Thyroid gland (tissue), 4 donors: ENCODE data around the gene FFAR2. TPM values are rescaled to one million over a fixed set of nuclear protein-coding genes. Genes with fewer than 3 reads are reported as not detected.

Source experiments
- DNase-seq, 2 donors: peaks; one replicate each; pipeline ENCODE4 v3.0.0-alpha.2; 2019
- H3K27ac ChIP-seq, 3 donors: fragments of 200-600 bp; sonication (generic); 1 replicate in 2 of 3; 2 replicates in 1 of 3; pipeline ENCODE4 v1.5.1; 2016 to 2019; ENCODE audit warnings: mild to moderate bottlenecking in 1 of 3, moderate library complexity in 1 of 3
- H3K27me3 ChIP-seq: fragments of 200-600 bp; sonication (generic); one replicate; pipeline ENCODE4 v1.5.1; 2019
- H3K36me3 ChIP-seq, 2 donors: fragments of 200-600 bp; sonication (generic); one replicate each; pipeline ENCODE4 v1.5.1; 2016 to 2019
- H3K4me1 ChIP-seq, 2 donors: fragments of 200-600 bp; sonication (generic); one replicate each; pipeline ENCODE4 v1.5.1; 2017 to 2019
- H3K4me3 ChIP-seq, 3 donors: fragments of 200-600 bp; sonication (generic); replicated peaks in 1 of 3; 1 replicate in 2 of 3; 2 replicates in 1 of 3; pipeline ENCODE4 v1.5.1; 2016; ENCODE audit warnings: mild to moderate bottlenecking in 1 of 3
- H3K9me3 ChIP-seq: fragments of 200-600 bp; sonication (generic); one replicate; pipeline ENCODE4 v1.5.1; 2017
- POLR2A ChIP-seq, 2 donors: fragments of 450-650 bp; IDR thresholded peaks; one replicate each; pipeline ENCODE4 v1.6.1; 2017; ENCODE audit warnings: antibody characterized with exemption in 2 of 2, mild to moderate bottlenecking in 2 of 2, moderate library complexity in 1 of 2
- WGBS, 2 donors: methylation state at CpG; one replicate each; pipeline ENCODE4 v1.1.5; 2017; 5-methylcytosine and 5-hydroxymethylcytosine counted together
- intact Hi-C: fragments of 100-400 bp; cut with DNase I; formaldehyde crosslinking; loops from one replicate; pipeline ENCODE4 v1.15.1; 2023
- total RNA-seq, 4 donors: library from RNA; depleted of rRNA; stranded (reverse); fragments of >200 nt; gene quantifications; one replicate each; pipeline ENCODE4 v1.2.3, GENCODE V29; 2016
- TF ChIP-seq, protein P1 (sequence below), 6 experiments: fragments of 200-600 bp in 3 of 6; fragments of 450-650 bp in 3 of 6; sonication (generic) in 3 of 6; IDR thresholded peaks; one replicate each; pipeline ENCODE4 v1.5.1; 2016 to 2019; ENCODE audit warnings: antibody characterized with exemption in 6 of 6, mild to moderate bottlenecking in 2 of 6, inconsistent platforms in 1 of 6, moderate library complexity in 1 of 6

The FFAR2 gene
- total RNA-seq, 4 donors from 2014 or later = 0.27 TPM; not detected in 3

DNA sequence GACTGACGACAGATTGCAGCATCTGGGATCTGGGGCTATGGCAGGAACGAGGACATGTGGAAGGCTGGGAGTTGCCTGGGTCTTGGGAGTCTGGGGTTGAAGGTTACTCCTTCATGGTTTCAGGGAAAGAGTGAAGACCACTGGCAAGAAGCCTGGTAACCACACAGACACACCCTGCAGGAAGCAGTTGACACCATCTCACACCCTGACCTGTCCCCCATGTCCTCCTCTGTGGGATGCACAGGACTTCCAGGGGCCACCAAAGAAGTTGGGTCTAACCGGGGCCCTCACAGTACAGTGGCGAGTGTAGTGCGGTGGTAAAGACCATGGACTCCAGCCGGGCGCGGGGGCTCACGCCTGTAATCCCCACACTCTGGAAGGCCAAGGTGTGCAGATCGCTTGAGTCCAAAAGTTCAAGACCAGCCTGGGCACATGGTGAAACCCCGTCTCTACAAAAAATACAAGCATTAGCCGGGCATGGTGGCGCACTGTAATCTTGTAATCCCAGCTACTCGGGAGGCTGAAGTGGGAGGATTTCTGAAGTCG is 10.6 kb upstream of the FFAR2 start:
- no peaks in the 10 kb centered on the region for H3K27me3 ChIP-seq
- WGBS, 2 donors = 88 to 91% methylated on average over 15 of the region's 15 CpGs
- no peaks in the 10 kb centered on the region for H3K36me3 ChIP-seq
- no peak for DNase-seq
- no peak for TF ChIP-seq POLR2A (IDR thresholded peaks at IDR 0.05)
- TF ChIP-seq, protein P1, sequence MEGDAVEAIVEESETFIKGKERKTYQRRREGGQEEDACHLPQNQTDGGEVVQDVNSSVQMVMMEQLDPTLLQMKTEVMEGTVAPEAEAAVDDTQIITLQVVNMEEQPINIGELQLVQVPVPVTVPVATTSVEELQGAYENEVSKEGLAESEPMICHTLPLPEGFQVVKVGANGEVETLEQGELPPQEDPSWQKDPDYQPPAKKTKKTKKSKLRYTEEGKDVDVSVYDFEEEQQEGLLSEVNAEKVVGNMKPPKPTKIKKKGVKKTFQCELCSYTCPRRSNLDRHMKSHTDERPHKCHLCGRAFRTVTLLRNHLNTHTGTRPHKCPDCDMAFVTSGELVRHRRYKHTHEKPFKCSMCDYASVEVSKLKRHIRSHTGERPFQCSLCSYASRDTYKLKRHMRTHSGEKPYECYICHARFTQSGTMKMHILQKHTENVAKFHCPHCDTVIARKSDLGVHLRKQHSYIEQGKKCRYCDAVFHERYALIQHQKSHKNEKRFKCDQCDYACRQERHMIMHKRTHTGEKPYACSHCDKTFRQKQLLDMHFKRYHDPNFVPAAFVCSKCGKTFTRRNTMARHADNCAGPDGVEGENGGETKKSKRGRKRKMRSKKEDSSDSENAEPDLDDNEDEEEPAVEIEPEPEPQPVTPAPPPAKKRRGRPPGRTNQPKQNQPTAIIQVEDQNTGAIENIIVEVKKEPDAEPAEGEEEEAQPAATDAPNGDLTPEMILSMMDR (IDR thresholded peaks at IDR 0.05) = no peak
- peaks cover 37 to 44% of the 10 kb centered on the region in 2 donors for H3K4me1 ChIP-seq
- H3K9me3 ChIP-seq = no peaks in the 10 kb centered on the region
- intact Hi-C loops = no loop called here
- peak overlapping the region in 2 of 3 donors; percentile 76 to 89 for H3K27ac ChIP-seq
- H3K4me3 ChIP-seq = no peak overlapping the region

GRCh38 chr19:35438096-35438495 is 10.0 kb upstream of the FFAR2 start:
- no peaks in the 10 kb centered on the region for H3K27me3 ChIP-seq
- no peaks in the 10 kb centered on the region for H3K36me3 ChIP-seq
- H3K4me3 ChIP-seq = no peak overlapping the region
- H3K9me3 ChIP-seq = no peaks in the 10 kb centered on the region
- 56 to 77% methylated on average over 5 of the region's 5 CpGs for WGBS, 2 donors
- intact Hi-C loops = no loop called here
- H3K4me1 ChIP-seq = peaks cover 37 to 44% of the 10 kb centered on the region in 2 donors
- DNase-seq = peak; percentile 24 to 34
- TF ChIP-seq, protein P1 (IDR thresholded peaks at IDR 0.05) = no peak
- TF ChIP-seq POLR2A (IDR thresholded peaks at IDR 0.05) = no peak
- no peak overlapping the region for H3K27ac ChIP-seq

GRCh38 chr19:35438527-35438926 is 9.5 kb upstream of the FFAR2 start:
- intact Hi-C loops = no loop called here
- no peak overlapping the region for H3K27ac ChIP-seq
- H3K36me3 ChIP-seq = no peaks in the 10 kb centered on the region
- no peaks in the 10 kb centered on the region for H3K9me3 ChIP-seq
- H3K27me3 ChIP-seq = no peaks in the 10 kb centered on the region
- H3K4me1 ChIP-seq = peaks cover 37 to 44% of the 10 kb centered on the region in 2 donors
- H3K4me3 ChIP-seq = no peak overlapping the region
- WGBS, 2 donors = 35 to 59% methylated on average over 5 of the region's 5 CpGs
- peak; percentile 19 to 23 for DNase-seq
- TF ChIP-seq, protein P1 (IDR thresholded peaks at IDR 0.05) = no peak
- no peak for TF ChIP-seq POLR2A (IDR thresholded peaks at IDR 0.05)

GRCh38 chr19:35439921-35440320 is 8.1 kb upstream of the FFAR2 start:
- intact Hi-C loops = no loop called here
- Histone ChIP-seq H3K4me1 (peaks cover 26 to 32% of the 10 kb centered on the region in 2 donors), H3K4me3 (no peak overlapping the region), H3K27me3 (no peaks in the 10 kb centered on the region), H3K9me3 (no peaks in the 10 kb centered on the region), H3K36me3 (no peaks in the 10 kb centered on the region), H3K27ac (no peak overlapping the region)
- WGBS, 2 donors = 84 to 95% methylated on average over 6 of the region's 6 CpGs
- no peak for TF ChIP-seq POLR2A (IDR thresholded peaks at IDR 0.05)
- TF ChIP-seq, protein P1 (IDR thresholded peaks at IDR 0.05) = no peak
- DNase-seq = no peak

- Histone ChIP-seq H3K27ac (no peak overlapping the region), H3K27me3 (no peaks in the 10 kb centered on the region), H3K4me3 (no peak overlapping the region), H3K36me3 (no peaks in the 10 kb centered on the region), H3K4me1 (peaks cover 5 to 11% of the 10 kb centered on the region in 2 donors), H3K9me3 (no peaks in the 10 kb centered on the region)
- WGBS, 2 donors = 73 to 90% methylated on average over 7 of the region's 7 CpGs
- no peak for TF ChIP-seq POLR2A (IDR thresholded peaks at IDR 0.05)
- TF ChIP-seq, protein P1 (IDR thresholded peaks at IDR 0.05) = no peak
- intact Hi-C loops = no loop called here
- no peak for DNase-seq
These were observed 6.0 kb upstream of the FFAR2 start for GRCh38 chr19:35442091-35442490.
